Dendritic cell treated with granulocyte-macrophage colony-stimulating factor and Interleukin-4, amounts not matched to agents 40 ng/mL and 50 ng/mL, for 4 days (primary cell): ENCODE data around the gene CERS1.
A peak's percentile ranks its signal among the peaks of the same experiment; 100 is the strongest.

Source experiments
- H3K27ac Mint-ChIP-seq: one replicate; pipeline ENCODE4 v1.8.0; 2022; ENCODE audit warnings: mild to moderate bottlenecking, mixed read lengths
- H3K27me3 Mint-ChIP-seq: one replicate; pipeline ENCODE4 v1.8.0; 2022; ENCODE audit warnings: mild to moderate bottlenecking, mixed read lengths
- H3K36me3 Mint-ChIP-seq: one replicate; pipeline ENCODE4 v1.8.0; 2022; ENCODE audit warnings: low read depth, mixed read lengths
- H3K4me1 Mint-ChIP-seq: one replicate; pipeline ENCODE4 v1.8.0; 2022; ENCODE audit warnings: low read depth, mixed read lengths
- H3K4me3 Mint-ChIP-seq: one replicate; pipeline ENCODE4 v1.8.0; 2022; ENCODE audit warnings: mild to moderate bottlenecking, moderate library complexity, mixed read lengths
- H3K9me3 Mint-ChIP-seq: one replicate; pipeline ENCODE4 v1.8.0; 2022; ENCODE audit warnings: mixed read lengths
- intact Hi-C: fragments of 100-400 bp; cut with micrococcal nuclease; formaldehyde crosslinking; loops from one replicate; pipeline ENCODE4 v1.15.0; 2022

CERS1 gene

GRCh38 chr19:18898607-18899408 lies 2.9 kb upstream of the CERS1 start:
- H3K27me3 Mint-ChIP-seq: peaks cover 36% of the 10 kb centered on the region
- peaks cover 11% of the 10 kb centered on the region for H3K4me1 Mint-ChIP-seq

GRCh38 chr19:18898081-18898606 lies 2.2 kb upstream of the CERS1 start:
- H3K4me1 Mint-ChIP-seq: peaks cover 11% of the 10 kb centered on the region
- H3K36me3 Mint-ChIP-seq: peaks cover 54% of the 10 kb centered on the region
- H3K27me3 Mint-ChIP-seq: peaks cover 42% of the 10 kb centered on the region
- no peaks in the 10 kb centered on the region for H3K9me3 Mint-ChIP-seq
- H3K4me3 Mint-ChIP-seq: no peak overlapping the region
- intact Hi-C loops: no loop called here
- H3K27ac Mint-ChIP-seq: no peak overlapping the region

More at GRCh38 chr19:18898607-18899408, 2.9 kb upstream of the CERS1 start:
- no peaks in the 10 kb centered on the region for H3K9me3 Mint-ChIP-seq
- H3K27ac Mint-ChIP-seq: no peak overlapping the region
- intact Hi-C loops: no loop called here
- H3K36me3 Mint-ChIP-seq: peaks cover 61% of the 10 kb centered on the region
- no peak overlapping the region for H3K4me3 Mint-ChIP-seq

GRCh38 chr19:18897094-18898029 lies 1.4 kb upstream of the CERS1 start:
- intact Hi-C loops: no loop called here
- Mint-ChIP-seq H3K9me3 (no peaks in the 10 kb centered on the region), H3K27me3 (peaks cover 50% of the 10 kb centered on the region), H3K27ac (no peak overlapping the region), H3K36me3 (peaks cover 47% of the 10 kb centered on the region), H3K4me3 (no peak overlapping the region), H3K4me1 (peaks cover 11% of the 10 kb centered on the region)

- peak overlapping the region; percentile 73 for H3K4me3 Mint-ChIP-seq
- intact Hi-C loops: no loop called here
Measured at GRCh38 chr19:18896421-18896841, 473 bp upstream of the CERS1 start.

GRCh38 chr19:18895038-18895823 lies 727 bp downstream of the CERS1 start:
- peaks cover 57% of the 10 kb centered on the region for H3K27me3 Mint-ChIP-seq
- peaks cover 28% of the 10 kb centered on the region for H3K36me3 Mint-ChIP-seq

More at GRCh38 chr19:18896421-18896841, 473 bp upstream of the CERS1 start:
- peaks cover 55% of the 10 kb centered on the region for H3K27me3 Mint-ChIP-seq
- no peak overlapping the region for H3K27ac Mint-ChIP-seq
- H3K4me1 Mint-ChIP-seq: peaks cover 11% of the 10 kb centered on the region
- peaks cover 40% of the 10 kb centered on the region for H3K36me3 Mint-ChIP-seq
- H3K9me3 Mint-ChIP-seq: no peaks in the 10 kb centered on the region

GRCh38 chr19:18894254-18895037 lies 1.5 kb downstream of the CERS1 start:
- Mint-ChIP-seq H3K27ac (no peak overlapping the region), H3K9me3 (no peaks in the 10 kb centered on the region), H3K27me3 (peaks cover 57% of the 10 kb centered on the region), H3K4me1 (peaks cover 11% of the 10 kb centered on the region), H3K4me3 (peak overlapping the region; percentile 37), H3K36me3 (peaks cover 20% of the 10 kb centered on the region)
- intact Hi-C loops: no loop called here

More at GRCh38 chr19:18895038-18895823, 727 bp downstream of the CERS1 start:
- Mint-ChIP-seq H3K9me3 (no peaks in the 10 kb centered on the region), H3K4me1 (peaks cover 11% of the 10 kb centered on the region), H3K27ac (no peak overlapping the region), H3K4me3 (peak overlapping the region; percentile 63)
- intact Hi-C loops: no loop called here

- Mint-ChIP-seq H3K9me3 (no peaks in the 10 kb centered on the region), H3K27me3 (peaks cover 59% of the 10 kb centered on the region), H3K4me1 (peaks cover 11% of the 10 kb centered on the region), H3K27ac (no peak overlapping the region), H3K4me3 (no peak overlapping the region), H3K36me3 (peaks cover 12% of the 10 kb centered on the region)
- intact Hi-C loops: no loop called here
Measured at GRCh38 chr19:18893587-18894253, 2.2 kb downstream of the CERS1 start.

- Mint-ChIP-seq H3K36me3 (no peaks in the 10 kb centered on the region), H3K9me3 (no peaks in the 10 kb centered on the region), H3K4me1 (peaks cover under 1% of the 10 kb centered on the region), H3K4me3 (no peak overlapping the region), H3K27me3 (peaks cover 35% of the 10 kb centered on the region), H3K27ac (no peak overlapping the region)
- intact Hi-C loops: no loop called here
Measured at GRCh38 chr19:18889949-18890745, 5.8 kb downstream of the CERS1 start.

- Mint-ChIP-seq H3K27me3 (peaks cover 5% of the 10 kb centered on the region), H3K4me1 (no peaks in the 10 kb centered on the region), H3K27ac (no peak overlapping the region), H3K36me3 (no peaks in the 10 kb centered on the region), H3K4me3 (no peak overlapping the region), H3K9me3 (no peaks in the 10 kb centered on the region)
- intact Hi-C loops: no loop called here
Measured at GRCh38 chr19:18886972-18887371, 9.0 kb downstream of the CERS1 start.

GRCh38 chr19:18883526-18884304 lies 12.2 kb downstream of the CERS1 start:
- intact Hi-C loops: no loop called here
- Mint-ChIP-seq H3K36me3 (no peaks in the 10 kb centered on the region), H3K4me3 (no peak overlapping the region), H3K27me3 (no peaks in the 10 kb centered on the region), H3K27ac (no peak overlapping the region), H3K4me1 (no peaks in the 10 kb centered on the region), H3K9me3 (no peaks in the 10 kb centered on the region)

- intact Hi-C loops: no loop called here
- H3K4me1 Mint-ChIP-seq: no peaks in the 10 kb centered on the region
- no peaks in the 10 kb centered on the region for H3K9me3 Mint-ChIP-seq
- H3K27ac Mint-ChIP-seq: no peak overlapping the region
- H3K36me3 Mint-ChIP-seq: no peaks in the 10 kb centered on the region
- no peak overlapping the region for H3K4me3 Mint-ChIP-seq
- peaks cover 2% of the 10 kb centered on the region for H3K27me3 Mint-ChIP-seq
Measured at GRCh38 chr19:18881491-18881890, 14.5 kb downstream of the CERS1 start.
